GM12874 (cell line): ENCODE data around the gene MSMO1.

Source experiments
- CTCF ChIP-seq: IDR thresholded peaks from 2 replicates; pipeline ENCODE4 v1.5.1; 2011; ENCODE audit warnings: low read depth, mild to moderate bottlenecking, control low read depth, low read length, moderate library complexity; ENCODE audit not compliant: insufficient read depth

Gene MSMO1

DNA sequence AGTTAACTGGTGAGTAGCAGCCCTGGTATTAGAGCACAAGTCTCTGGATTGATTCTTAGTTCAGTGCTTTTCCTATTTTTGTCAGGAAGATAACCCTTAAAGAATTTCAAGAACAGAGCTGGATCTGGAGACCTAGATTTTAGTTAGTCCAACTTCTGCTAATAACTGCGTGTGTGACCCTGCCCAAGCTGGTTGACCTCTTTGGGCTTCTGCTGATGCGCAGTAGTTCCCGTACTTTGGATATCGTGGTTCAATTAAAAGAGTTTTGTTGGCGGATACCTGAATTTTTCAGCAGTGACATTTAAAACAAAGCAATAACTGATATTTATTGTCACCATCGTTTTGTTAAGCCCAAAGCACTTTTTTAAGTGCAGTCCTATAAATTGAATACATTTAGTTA lies 9.3 kb downstream of the MSMO1 start:
- no peak for TF ChIP-seq CTCF

GRCh38 chr4:165343353-165344191 lies 16.1 kb downstream of the MSMO1 start:
- TF ChIP-seq CTCF, result peak; percentile 17; the same call in 1 of the 2 replicates

- TF ChIP-seq CTCF, result no peak
Measured at GRCh38 chr4:165345666-165346417, 18.4 kb downstream of the MSMO1 start.

DNA sequence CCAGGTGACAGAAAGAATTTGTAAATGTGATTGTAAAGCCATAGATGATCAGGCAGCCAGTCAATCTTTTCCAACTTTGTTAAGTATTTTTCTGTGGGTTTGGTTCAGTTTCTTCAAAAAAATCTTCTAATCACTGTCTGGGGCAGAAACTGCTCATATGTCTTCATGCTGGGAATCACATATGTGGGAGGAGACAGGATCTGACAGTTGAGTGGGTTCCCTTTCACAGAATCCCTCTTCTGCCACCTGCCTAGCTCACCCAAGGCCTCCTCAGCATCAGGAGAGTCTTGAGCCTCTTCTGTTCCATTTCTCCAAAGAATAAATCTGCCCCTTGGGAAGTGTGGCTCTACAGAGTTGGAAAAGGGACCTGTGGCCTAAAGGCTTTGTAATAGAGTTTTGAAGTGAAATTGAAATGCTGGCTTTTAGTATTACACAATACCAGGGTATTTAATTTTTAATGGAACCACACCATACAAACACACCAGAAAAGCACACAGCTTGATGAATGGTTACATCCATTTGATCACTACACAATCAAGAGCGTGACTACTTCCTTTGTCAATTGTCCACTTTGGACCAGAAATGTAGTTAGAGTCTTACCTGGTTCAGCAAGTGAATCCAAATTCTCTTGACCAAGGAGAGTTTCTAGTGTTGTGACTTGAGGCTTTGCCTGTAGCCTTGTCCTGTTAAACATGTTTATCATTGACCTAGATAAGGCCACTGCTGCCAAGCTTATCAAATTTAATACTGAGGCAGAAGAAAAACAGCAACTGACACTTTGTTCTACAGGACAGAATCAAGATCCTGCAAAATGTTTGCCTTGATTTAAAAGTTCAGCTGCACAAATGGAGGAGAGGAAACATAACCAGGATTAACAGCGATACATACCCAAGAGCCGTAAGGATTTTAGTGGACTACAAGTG lies 20.4 kb downstream of the MSMO1 start:
- TF ChIP-seq CTCF, result no peak

GRCh38 chr4:165351359-165352130 lies 24.1 kb downstream of the MSMO1 start:
- 0 out of 2 replicates have a peak, but pooled peaks have one; percentile 20 for TF ChIP-seq CTCF

DNA sequence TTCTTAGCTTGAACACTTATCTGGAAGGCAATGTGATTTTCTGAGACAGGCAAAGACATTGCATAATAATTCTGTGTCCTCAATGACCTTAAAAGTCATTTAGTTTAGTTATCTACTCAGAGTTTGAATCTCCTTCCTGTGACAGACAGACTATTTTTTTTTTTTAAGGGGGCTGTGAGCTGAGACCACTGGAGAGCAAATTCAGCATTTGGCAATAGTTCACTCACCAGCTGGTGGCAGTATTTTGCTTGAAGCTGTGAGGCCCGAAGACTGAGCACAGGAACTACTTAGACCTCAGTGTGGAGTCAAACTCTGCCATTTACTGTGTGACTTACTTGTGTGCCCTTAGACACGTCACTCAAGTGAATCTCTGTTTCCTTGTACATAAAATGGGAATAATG lies 28.4 kb downstream of the MSMO1 start:
- peak; percentile 30 for TF ChIP-seq CTCF
